K562 (cell line): ENCODE data around the gene RFX7. TPM values are rescaled to one million over a fixed set of nuclear protein-coding genes. Genes with fewer than 3 reads are reported as not detected.
A peak's percentile ranks its signal among the peaks of the same experiment; 100 is the strongest.

Source experiments
- ARID1B ChIP-seq: fragments of 450-650 bp; IDR thresholded peaks from 2 replicates; pipeline ENCODE4 v1.6.1; 2016; ENCODE audit warnings: antibody characterized with exemption, mild to moderate bottlenecking, inconsistent platforms
- BRD4 ChIP-seq: fragments of 200-600 bp; sonication (generic); IDR thresholded peaks from 2 replicates; pipeline ENCODE4 v1.6.1; 2017; ENCODE audit warnings: inconsistent platforms
- GTF2E2 ChIP-seq: fragments of 200-800 bp; sonication (Bioruptor generic); IDR thresholded peaks from 2 replicates; pipeline ENCODE4 v1.6.1; 2016; ENCODE audit warnings: missing genetic modification characterization, missing compliant biosample characterization
- ILK ChIP-seq: fragments of 450-650 bp; IDR thresholded peaks from 2 replicates; pipeline ENCODE4 v1.6.1; 2016; ENCODE audit warnings: missing genetic modification characterization, low read depth, mild to moderate bottlenecking, missing compliant biosample characterization, moderate library complexity, borderline replicate concordance
- NR1H2 ChIP-seq: sonication (generic); formaldehyde crosslinking; IDR thresholded peaks from 2 replicates; pipeline ENCODE4 v1.4.0; 2020; ENCODE audit warnings: mild to moderate bottlenecking, missing genetic modification reagents
- PCBP2 ChIP-seq: fragments of 200-400 bp; formaldehyde crosslinking; IDR thresholded peaks from 2 replicates; pipeline ENCODE4 v1.6.1; 2018; ENCODE audit warnings: low read length, low read depth, mild to moderate bottlenecking, moderate library complexity; ENCODE audit not compliant: poor library complexity, severe bottlenecking
- PHB ChIP-seq: fragments of 250-450 bp; sonication (Bioruptor Pico); IDR thresholded peaks from 2 replicates; pipeline ENCODE4 v1.5.0; 2021
- PPARD ChIP-seq: fragments of 250-450 bp; sonication (Bioruptor Pico); IDR thresholded peaks from 2 replicates; pipeline ENCODE4 v1.8.0; 2022; ENCODE audit warnings: inconsistent platforms, mild to moderate bottlenecking, moderate library complexity
- RBM25 ChIP-seq: fragments of 200-400 bp; formaldehyde crosslinking; IDR thresholded peaks from 2 replicates; pipeline ENCODE4 v1.6.1; 2018; ENCODE audit warnings: low read length, low read depth, moderate library complexity; ENCODE audit not compliant: severe bottlenecking
- TRIM24 ChIP-seq, 2 experiments: fragments of 450-650 bp; IDR thresholded peaks; 2 replicates each; pipeline ENCODE4 v1.6.1; 2016
- ZSCAN29 ChIP-seq: fragments of 450-650 bp; IDR thresholded peaks from 2 replicates; pipeline ENCODE4 v1.6.1; 2017
- polyA plus RNA-seq, 8 experiments: library from polyadenylated mRNA; depleted of rRNA in 4 of 8; stranded (reverse) in 5 of 8; unstranded in 3 of 8; fragments of >200 nt; fragmentation: Nextera tagmentation in 2 of 8; fragmentation: Illumina TruSeq in 1 of 8; extraction: Ambion mirVana in 2 of 8; extraction: Trizol in 1 of 8; gene quantifications; 2 replicates each; pipeline versions ENCODE4 v1.2.1 to v1.2.3, GENCODE V29; 2011 to 2014; ENCODE audit warnings: inconsistent platforms in 1 of 8, missing spikeins in 1 of 8
- total RNA-seq, 7 experiments: library from RNA; depleted of rRNA in 6 of 7; stranded (reverse); fragments of >200 nt in 6 of 7; fragmentation: Illumina TruSeq in 2 of 7; extraction: Trizol in 2 of 7; gene quantifications; 2 replicates each; pipeline versions ENCODE4 v1.2.1 to v1.2.3, GENCODE V29; 2011 to 2021; ENCODE audit warnings: low replicate concordance in 1 of 7
- TF ChIP-seq, protein P1 (sequence below): fragments of 200-800 bp; sonication (Bioruptor generic); IDR thresholded peaks from 2 replicates; pipeline ENCODE4 v1.6.1; 2017; ENCODE audit warnings: missing genetic modification characterization, missing compliant biosample characterization
- TF ChIP-seq, protein P2 (sequence below): sonication (generic); formaldehyde crosslinking; IDR thresholded peaks from 2 replicates; pipeline ENCODE4 v1.8.0; 2022; ENCODE audit warnings: missing genetic modification reagents, mild to moderate bottlenecking, borderline replicate concordance
- TF ChIP-seq, protein P3 (sequence below): sonication (generic); formaldehyde crosslinking; IDR thresholded peaks from 2 replicates; pipeline ENCODE4 v1.8.1; 2022; ENCODE audit warnings: missing genetic modification reagents
- TF ChIP-seq, protein P4 (sequence below): fragments of 450-650 bp; IDR thresholded peaks from 2 replicates; pipeline ENCODE4 v1.6.1; 2016; ENCODE audit warnings: antibody characterized with exemption
- TF ChIP-seq, protein P5 (sequence below): sonication (generic); formaldehyde crosslinking; IDR thresholded peaks from 2 replicates; pipeline ENCODE4 v1.9.0; 2022; ENCODE audit warnings: mild to moderate bottlenecking, missing genetic modification reagents
- TF ChIP-seq, protein P6 (sequence below): conservative IDR thresholded peaks from 2 replicates; pipeline ENCODE4 v1.6.1; 2011; ENCODE audit warnings: low read depth, mild to moderate bottlenecking, low read length; ENCODE audit not compliant: control insufficient read depth

Gene RFX7
- total and polyA plus RNA-seq, 9 of the 15 experiments (the other 6 are each of a cell fraction or from before 2014, with no cell fraction given): 2.4 to 17.9 (median 6.3) TPM

DNA sequence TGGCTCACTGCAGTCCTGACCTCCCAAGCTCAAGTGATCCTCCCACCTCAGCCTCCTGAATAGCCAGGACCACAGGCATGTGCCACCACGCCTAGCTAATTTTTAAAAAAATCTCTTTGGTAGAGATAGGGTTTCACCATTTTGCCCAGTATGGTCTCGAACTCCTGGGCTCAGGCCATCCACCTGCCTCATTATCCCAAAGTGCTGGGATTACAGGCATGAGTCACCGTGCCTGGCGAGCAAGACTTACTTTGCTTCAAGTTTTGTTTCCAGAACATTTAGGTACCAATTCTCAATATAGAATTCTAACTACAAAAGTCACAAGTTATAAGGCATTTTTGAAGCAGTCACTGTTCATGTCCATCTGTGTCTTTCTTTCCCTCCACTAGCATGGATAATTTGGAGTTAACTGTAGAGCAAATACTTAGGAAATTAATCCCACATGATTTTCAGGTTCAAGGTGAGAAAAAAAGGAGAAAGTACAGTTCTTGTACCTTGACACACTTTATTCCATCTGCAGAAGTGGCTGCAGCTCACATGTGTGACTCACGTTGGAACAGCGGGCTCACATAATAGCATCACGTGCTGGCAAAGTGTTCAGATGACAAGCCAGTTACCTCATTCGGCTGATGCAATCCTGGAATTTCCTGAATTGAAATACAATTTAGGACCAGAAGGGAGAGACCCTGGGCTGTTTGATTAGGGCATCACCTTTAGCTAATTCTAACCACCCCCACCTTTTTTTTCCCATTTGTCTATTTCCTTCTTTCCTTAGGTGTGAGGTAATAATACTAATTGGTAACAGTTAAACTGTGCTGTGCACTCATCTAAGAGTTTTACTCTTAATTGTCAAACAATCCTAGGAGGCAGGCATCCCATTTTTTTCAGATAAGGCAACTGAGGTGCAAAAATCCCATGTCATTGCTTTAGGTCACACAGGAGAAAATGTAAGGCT is 203.3 kb downstream of the RFX7 start (continued):
- TF ChIP-seq, protein P1, sequence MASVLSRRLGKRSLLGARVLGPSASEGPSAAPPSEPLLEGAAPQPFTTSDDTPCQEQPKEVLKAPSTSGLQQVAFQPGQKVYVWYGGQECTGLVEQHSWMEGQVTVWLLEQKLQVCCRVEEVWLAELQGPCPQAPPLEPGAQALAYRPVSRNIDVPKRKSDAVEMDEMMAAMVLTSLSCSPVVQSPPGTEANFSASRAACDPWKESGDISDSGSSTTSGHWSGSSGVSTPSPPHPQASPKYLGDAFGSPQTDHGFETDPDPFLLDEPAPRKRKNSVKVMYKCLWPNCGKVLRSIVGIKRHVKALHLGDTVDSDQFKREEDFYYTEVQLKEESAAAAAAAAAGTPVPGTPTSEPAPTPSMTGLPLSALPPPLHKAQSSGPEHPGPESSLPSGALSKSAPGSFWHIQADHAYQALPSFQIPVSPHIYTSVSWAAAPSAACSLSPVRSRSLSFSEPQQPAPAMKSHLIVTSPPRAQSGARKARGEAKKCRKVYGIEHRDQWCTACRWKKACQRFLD: peak; percentile 64; the same call in 1 of the 2 replicates
- no peak for TF ChIP-seq PPARD (CRISPR knock-in tag)
- TF ChIP-seq, protein P2, sequence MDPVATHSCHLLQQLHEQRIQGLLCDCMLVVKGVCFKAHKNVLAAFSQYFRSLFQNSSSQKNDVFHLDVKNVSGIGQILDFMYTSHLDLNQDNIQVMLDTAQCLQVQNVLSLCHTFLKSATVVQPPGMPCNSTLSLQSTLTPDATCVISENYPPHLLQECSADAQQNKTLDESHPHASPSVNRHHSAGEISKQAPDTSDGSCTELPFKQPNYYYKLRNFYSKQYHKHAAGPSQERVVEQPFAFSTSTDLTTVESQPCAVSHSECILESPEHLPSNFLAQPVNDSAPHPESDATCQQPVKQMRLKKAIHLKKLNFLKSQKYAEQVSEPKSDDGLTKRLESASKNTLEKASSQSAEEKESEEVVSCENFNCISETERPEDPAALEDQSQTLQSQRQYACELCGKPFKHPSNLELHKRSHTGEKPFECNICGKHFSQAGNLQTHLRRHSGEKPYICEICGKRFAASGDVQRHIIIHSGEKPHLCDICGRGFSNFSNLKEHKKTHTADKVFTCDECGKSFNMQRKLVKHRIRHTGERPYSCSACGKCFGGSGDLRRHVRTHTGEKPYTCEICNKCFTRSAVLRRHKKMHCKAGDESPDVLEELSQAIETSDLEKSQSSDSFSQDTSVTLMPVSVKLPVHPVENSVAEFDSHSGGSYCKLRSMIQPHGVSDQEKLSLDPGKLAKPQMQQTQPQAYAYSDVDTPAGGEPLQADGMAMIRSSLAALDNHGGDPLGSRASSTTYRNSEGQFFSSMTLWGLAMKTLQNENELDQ: no peak
- no peak for TF ChIP-seq RBM25
- TF ChIP-seq, protein P3, sequence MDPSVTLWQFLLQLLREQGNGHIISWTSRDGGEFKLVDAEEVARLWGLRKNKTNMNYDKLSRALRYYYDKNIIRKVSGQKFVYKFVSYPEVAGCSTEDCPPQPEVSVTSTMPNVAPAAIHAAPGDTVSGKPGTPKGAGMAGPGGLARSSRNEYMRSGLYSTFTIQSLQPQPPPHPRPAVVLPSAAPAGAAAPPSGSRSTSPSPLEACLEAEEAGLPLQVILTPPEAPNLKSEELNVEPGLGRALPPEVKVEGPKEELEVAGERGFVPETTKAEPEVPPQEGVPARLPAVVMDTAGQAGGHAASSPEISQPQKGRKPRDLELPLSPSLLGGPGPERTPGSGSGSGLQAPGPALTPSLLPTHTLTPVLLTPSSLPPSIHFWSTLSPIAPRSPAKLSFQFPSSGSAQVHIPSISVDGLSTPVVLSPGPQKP (CRISPR knock-in tag): no peak
- TF ChIP-seq TRIM24 (IDR thresholded peaks at IDR 0.05): peak; percentile 90 to 94; a peak in 3 of 4 replicates
- TF ChIP-seq GTF2E2 (tag): no peak
- TF ChIP-seq BRD4: 0 out of 2 replicates have a peak, but pooled peaks have one; percentile 31
- TF ChIP-seq, protein P4, sequence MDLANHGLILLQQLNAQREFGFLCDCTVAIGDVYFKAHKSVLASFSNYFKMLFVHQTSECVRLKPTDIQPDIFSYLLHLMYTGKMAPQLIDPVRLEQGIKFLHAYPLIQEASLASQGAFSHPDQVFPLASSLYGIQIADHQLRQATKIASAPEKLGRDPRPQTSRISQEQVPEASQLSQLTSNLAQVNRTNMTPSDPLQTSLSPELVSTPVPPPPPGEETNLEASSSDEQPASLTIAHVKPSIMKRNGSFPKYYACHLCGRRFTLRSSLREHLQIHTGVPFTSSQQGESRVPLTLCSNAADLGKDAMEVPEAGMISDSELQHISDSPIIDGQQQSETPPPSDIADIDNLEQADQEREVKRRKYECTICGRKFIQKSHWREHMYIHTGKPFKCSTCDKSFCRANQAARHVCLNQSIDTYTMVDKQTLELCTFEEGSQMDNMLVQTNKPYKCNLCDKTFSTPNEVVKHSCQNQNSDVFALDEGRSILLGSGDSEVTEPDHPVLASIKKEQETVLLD: no peak
- no peak for TF ChIP-seq NR1H2 (CRISPR knock-in tag)
- no peak for TF ChIP-seq ZSCAN29
- no peak for TF ChIP-seq PHB (CRISPR knock-in tag)
- TF ChIP-seq, protein P5, sequence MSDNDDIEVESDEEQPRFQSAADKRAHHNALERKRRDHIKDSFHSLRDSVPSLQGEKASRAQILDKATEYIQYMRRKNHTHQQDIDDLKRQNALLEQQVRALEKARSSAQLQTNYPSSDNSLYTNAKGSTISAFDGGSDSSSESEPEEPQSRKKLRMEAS (CRISPR knock-in tag): peak; percentile 53; the same call in 1 of the 2 replicates
- TF ChIP-seq, protein P6, sequence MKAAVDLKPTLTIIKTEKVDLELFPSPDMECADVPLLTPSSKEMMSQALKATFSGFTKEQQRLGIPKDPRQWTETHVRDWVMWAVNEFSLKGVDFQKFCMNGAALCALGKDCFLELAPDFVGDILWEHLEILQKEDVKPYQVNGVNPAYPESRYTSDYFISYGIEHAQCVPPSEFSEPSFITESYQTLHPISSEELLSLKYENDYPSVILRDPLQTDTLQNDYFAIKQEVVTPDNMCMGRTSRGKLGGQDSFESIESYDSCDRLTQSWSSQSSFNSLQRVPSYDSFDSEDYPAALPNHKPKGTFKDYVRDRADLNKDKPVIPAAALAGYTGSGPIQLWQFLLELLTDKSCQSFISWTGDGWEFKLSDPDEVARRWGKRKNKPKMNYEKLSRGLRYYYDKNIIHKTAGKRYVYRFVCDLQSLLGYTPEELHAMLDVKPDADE: no peak
- TF ChIP-seq ILK (tag): no peak
- TF ChIP-seq PCBP2: no peak
- TF ChIP-seq ARID1B: peak; percentile 67; the same call in 1 of the 2 replicates
